Measurements from ENCODE around the gene MYO3B. TPM values are rescaled to one million over a fixed set of nuclear protein-coding genes. Genes with fewer than 3 reads are reported as not detected.
A peak's percentile ranks its signal among the peaks of the same experiment; 100 is the strongest.

MYO3B gene
- total RNA-seq, 1 experiment from 2014 or later, result not detected

GRCh38 chr2:170320948-170321347, 143.0 kb downstream of the MYO3B start:
- POLR2A ChIA-PET, result no interaction called here
- Mint-ChIP-seq H3K27ac (ENCODE audit: low read depth, unreplicated experiment) (no peak overlapping the region), H3K36me3 (ENCODE audit: insufficient read depth, unreplicated experiment) (no peaks in the 10 kb centered on the region), H3K4me1 (ENCODE audit: insufficient read depth, unreplicated experiment) (no peaks in the 10 kb centered on the region), H3K4me3 (ENCODE audit: unreplicated experiment) (no peak overlapping the region), H3K9me3 (ENCODE audit: unreplicated experiment) (peaks cover 20% of the 10 kb centered on the region), H3K27me3 (ENCODE audit: insufficient read depth, unreplicated experiment) (no peaks in the 10 kb centered on the region)
- TF ChIP-seq, protein P1, sequence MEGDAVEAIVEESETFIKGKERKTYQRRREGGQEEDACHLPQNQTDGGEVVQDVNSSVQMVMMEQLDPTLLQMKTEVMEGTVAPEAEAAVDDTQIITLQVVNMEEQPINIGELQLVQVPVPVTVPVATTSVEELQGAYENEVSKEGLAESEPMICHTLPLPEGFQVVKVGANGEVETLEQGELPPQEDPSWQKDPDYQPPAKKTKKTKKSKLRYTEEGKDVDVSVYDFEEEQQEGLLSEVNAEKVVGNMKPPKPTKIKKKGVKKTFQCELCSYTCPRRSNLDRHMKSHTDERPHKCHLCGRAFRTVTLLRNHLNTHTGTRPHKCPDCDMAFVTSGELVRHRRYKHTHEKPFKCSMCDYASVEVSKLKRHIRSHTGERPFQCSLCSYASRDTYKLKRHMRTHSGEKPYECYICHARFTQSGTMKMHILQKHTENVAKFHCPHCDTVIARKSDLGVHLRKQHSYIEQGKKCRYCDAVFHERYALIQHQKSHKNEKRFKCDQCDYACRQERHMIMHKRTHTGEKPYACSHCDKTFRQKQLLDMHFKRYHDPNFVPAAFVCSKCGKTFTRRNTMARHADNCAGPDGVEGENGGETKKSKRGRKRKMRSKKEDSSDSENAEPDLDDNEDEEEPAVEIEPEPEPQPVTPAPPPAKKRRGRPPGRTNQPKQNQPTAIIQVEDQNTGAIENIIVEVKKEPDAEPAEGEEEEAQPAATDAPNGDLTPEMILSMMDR (IDR thresholded peaks at IDR 0.05; ENCODE audit: unreplicated experiment), result no peak
- CTCF ChIA-PET, result no interaction called here
- intact Hi-C loops (cut with micrococcal nuclease), result loop anchor here (5.0 kb wide), 1 partner anchor 41 kb away; no protein-coding TSS in a partner anchor
- no peak for DNase-seq (ENCODE audit: unreplicated experiment)
- TSS peak; percentile 84 for BruUV-seq (replicated peaks)

DNA sequence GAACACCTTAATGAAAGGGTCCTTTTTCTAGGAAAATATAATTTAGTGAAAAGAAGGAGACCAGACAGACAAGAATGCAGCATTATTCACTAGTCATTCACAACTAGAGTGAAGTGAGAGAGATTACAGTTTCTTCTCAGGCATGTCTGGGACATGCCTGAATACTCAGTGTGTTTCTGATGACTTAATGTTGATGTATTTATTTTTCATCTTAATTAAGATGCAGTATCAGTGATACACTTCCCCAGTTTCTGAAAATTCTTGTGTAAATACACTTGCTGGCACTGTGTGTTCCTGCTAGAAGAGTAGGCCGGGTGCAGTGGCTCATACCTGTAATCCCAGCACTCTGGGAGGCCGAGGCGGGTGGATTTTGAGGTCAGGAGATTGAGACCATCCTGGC, 143.6 kb downstream of the MYO3B start:
- no peaks in the 10 kb centered on the region for H3K36me3 Mint-ChIP-seq (ENCODE audit: insufficient read depth, unreplicated experiment)
- no peak overlapping the region for H3K27ac Mint-ChIP-seq (ENCODE audit: low read depth, unreplicated experiment)
- H3K9me3 Mint-ChIP-seq (ENCODE audit: unreplicated experiment), result peaks cover 20% of the 10 kb centered on the region
- BruUV-seq (replicated peaks), result no TSS peak
- CTCF ChIA-PET, result no interaction called here
- no peaks in the 10 kb centered on the region for H3K27me3 Mint-ChIP-seq (ENCODE audit: insufficient read depth, unreplicated experiment)
- POLR2A ChIA-PET, result no interaction called here
- DNase-seq (ENCODE audit: unreplicated experiment), result no peak
- H3K4me3 Mint-ChIP-seq (ENCODE audit: unreplicated experiment), result no peak overlapping the region
- H3K4me1 Mint-ChIP-seq (ENCODE audit: insufficient read depth, unreplicated experiment), result no peaks in the 10 kb centered on the region
- TF ChIP-seq, protein P1 (IDR thresholded peaks at IDR 0.05; ENCODE audit: unreplicated experiment), result no peak
- intact Hi-C loops (cut with micrococcal nuclease), result loop anchor here (5.0 kb wide), 1 partner anchor 41 kb away; no protein-coding TSS in a partner anchor

DNA sequence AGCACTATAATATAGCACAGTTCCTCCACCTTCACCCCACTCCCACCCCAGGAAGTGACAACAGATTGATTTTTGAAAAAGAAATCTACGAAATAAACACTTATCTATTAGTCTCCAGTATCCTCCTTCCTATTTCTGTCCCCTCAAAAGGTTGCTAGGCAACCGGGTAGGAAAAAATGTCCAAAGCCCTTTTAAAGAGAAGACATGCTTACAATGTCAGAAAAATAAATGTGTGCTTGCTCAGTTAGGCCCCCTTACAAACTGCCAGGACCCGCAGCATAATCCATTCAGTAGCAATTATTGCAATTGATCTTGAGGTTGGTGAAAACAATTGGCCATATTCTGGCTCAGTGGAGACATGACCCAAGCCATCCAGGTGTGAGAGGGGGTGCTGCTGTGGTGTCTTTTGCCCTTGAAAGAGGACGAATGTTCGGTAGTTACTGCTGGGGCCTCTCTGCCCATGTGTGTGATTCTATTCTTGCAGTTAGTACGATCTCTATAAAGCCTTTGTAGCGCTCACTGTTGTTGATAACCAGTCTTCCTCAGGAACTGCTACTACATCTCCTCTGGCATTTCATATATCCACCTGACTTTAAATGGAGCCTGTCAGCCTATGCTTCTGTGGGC, 144.3 kb downstream of the MYO3B start:
- BruUV-seq (replicated peaks), result no TSS peak

DNA sequence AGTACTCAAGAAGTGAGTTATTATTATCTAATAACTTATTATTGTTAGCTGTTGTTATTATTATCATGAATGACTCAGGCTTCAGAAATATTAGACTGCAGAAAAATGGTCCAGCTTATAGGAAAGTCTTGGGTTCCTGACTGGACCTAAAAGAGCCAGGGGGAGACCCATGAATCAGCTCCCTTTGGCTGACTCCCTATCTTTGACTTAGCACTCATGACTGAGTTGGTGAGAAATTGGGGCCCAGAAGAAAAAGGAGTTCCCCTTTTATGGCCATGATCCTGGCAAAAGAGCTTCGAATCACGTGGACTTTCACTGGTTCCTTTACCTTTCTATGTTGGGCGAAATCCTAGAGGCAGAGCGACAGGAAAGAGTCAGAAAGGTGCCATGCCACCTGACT, 145.8 kb downstream of the MYO3B start:
- TF ChIP-seq, protein P1 (IDR thresholded peaks at IDR 0.05; ENCODE audit: unreplicated experiment), result no peak
- H3K27me3 Mint-ChIP-seq (ENCODE audit: insufficient read depth, unreplicated experiment), result no peaks in the 10 kb centered on the region
- intact Hi-C loops (cut with micrococcal nuclease), result loop anchor here (1.0 to 5.0 kb wide), 3 partner anchors 39 to 491 kb away; no protein-coding TSS in a partner anchor
- H3K27ac Mint-ChIP-seq (ENCODE audit: low read depth, unreplicated experiment), result no peak overlapping the region
- no peaks in the 10 kb centered on the region for H3K4me1 Mint-ChIP-seq (ENCODE audit: insufficient read depth, unreplicated experiment)
- no peak for DNase-seq (ENCODE audit: unreplicated experiment)
- no TSS peak for BruUV-seq (replicated peaks)
- ChIA-PET POLR2A (interaction anchor here (0.7 to 2.0 kb wide), 4 partner anchors 16 to 605 kb away, joined by 3 to 4 read pairs (median 3); partner anchors contain the start of gene GORASP2), CTCF (interaction anchor here (0.6 to 3.2 kb wide), 27 partner anchors 10 to 560 kb away, joined by 3 to 31 read pairs (median 4); no protein-coding TSS in a partner anchor)
- no peak overlapping the region for H3K4me3 Mint-ChIP-seq (ENCODE audit: unreplicated experiment)
- H3K9me3 Mint-ChIP-seq (ENCODE audit: unreplicated experiment), result peaks cover 12% of the 10 kb centered on the region
- H3K36me3 Mint-ChIP-seq (ENCODE audit: insufficient read depth, unreplicated experiment), result no peaks in the 10 kb centered on the region

More for the DNA sequence above, 144.3 kb downstream of the MYO3B start:
- intact Hi-C loops (cut with micrococcal nuclease), result loop anchor here (5.0 kb wide), 1 partner anchor 40 kb away; no protein-coding TSS in a partner anchor
- no peaks in the 10 kb centered on the region for H3K36me3 Mint-ChIP-seq (ENCODE audit: insufficient read depth, unreplicated experiment)
- ChIA-PET POLR2A (no interaction called here), CTCF (interaction anchor here (1.8 kb wide), 1 partner anchor 75 kb away, joined by 7 read pairs; no protein-coding TSS in a partner anchor)
- H3K27ac Mint-ChIP-seq (ENCODE audit: low read depth, unreplicated experiment), result no peak overlapping the region
- no peak overlapping the region for H3K4me3 Mint-ChIP-seq (ENCODE audit: unreplicated experiment)
- H3K4me1 Mint-ChIP-seq (ENCODE audit: insufficient read depth, unreplicated experiment), result no peaks in the 10 kb centered on the region
- no peaks in the 10 kb centered on the region for H3K27me3 Mint-ChIP-seq (ENCODE audit: insufficient read depth, unreplicated experiment)
- TF ChIP-seq, protein P1 (IDR thresholded peaks at IDR 0.05; ENCODE audit: unreplicated experiment), result no peak
- peaks cover 20% of the 10 kb centered on the region for H3K9me3 Mint-ChIP-seq (ENCODE audit: unreplicated experiment)
- no peak for DNase-seq (ENCODE audit: unreplicated experiment)
